T-helper 1 cell treated with Interleukin-12 subunit alpha and Interleukin-12 subunit beta and Interleukin-4 antibody, amounts not matched to agents 30 μg/mL and 1 μg/mL, for 36 hours (primary cell): ENCODE data around the gene SPZ1.
"Not testable (repeated sequence)": the region's sequence is repeated elsewhere in the genome, so short reads cannot be mapped to it uniquely, and the experiment has no call there.

Experiments used
- H3K27ac Mint-ChIP-seq: one replicate; pipeline ENCODE4 v1.8.0; 2021; ENCODE audit warnings: mild to moderate bottlenecking, mixed read lengths
- H3K27me3 Mint-ChIP-seq: one replicate; pipeline ENCODE4 v1.8.0; 2021; ENCODE audit warnings: low read depth, mixed read lengths
- H3K36me3 Mint-ChIP-seq: one replicate; pipeline ENCODE4 v1.8.0; 2021; ENCODE audit warnings: low read depth, mixed read lengths
- H3K4me1 Mint-ChIP-seq: one replicate; pipeline ENCODE4 v1.8.0; 2021; ENCODE audit warnings: low read depth, mixed read lengths
- H3K4me3 Mint-ChIP-seq: one replicate; pipeline ENCODE4 v1.8.0; 2021; ENCODE audit warnings: mild to moderate bottlenecking, moderate library complexity, mixed read lengths
- H3K9me3 Mint-ChIP-seq: one replicate; pipeline ENCODE4 v1.8.0; 2021; ENCODE audit warnings: mixed read lengths

SPZ1 gene

DNA sequence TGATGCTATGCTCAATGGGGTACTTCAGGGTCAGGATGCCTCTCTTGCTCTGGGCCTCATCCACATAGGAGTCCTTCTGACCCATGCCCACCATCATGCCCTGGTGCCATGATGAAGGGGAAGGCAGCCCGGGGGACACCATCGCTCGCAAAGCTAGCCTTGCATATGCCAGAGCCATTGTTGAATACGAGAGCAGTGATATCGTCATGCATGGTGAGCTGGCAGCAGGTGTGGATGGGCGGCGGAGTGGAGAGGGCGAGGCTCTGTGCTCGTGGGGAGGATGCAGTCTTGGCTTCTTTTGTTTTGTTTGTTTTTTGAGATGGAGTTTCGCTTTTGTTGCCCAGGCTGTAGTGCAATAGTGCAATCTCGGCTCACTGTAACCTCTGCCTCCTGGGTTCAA lies 17.2 kb upstream of the SPZ1 start:
- Mint-ChIP-seq H3K4me1 (no peaks in the 10 kb centered on the region), H3K36me3 (no peaks in the 10 kb centered on the region), H3K9me3 (no peaks in the 10 kb centered on the region), H3K4me3 (no peak overlapping the region), H3K27ac (no peak overlapping the region), H3K27me3 (peaks cover 4% of the 10 kb centered on the region)

DNA sequence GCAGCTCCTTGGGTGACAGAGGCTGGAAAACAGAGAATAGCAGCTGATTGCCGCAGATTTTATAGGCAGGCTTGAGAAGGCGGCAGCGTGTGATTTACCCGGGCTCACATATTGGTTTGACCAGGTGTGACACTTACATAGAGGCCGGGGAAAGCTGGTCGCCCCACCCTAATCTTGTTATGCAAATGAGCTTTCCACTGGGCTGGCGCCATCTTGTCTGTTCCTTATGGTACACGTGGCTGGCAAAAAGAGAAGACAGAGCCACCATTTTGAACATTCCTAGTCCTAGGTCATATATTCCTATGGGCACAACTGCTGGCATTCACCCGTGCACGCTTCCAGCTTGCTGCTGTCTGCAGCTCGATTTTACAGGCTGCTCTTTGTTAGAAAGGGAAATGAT lies 11.3 kb upstream of the SPZ1 start:
- Mint-ChIP-seq H3K27ac (no peak overlapping the region), H3K4me1 (no peaks in the 10 kb centered on the region)

DNA sequence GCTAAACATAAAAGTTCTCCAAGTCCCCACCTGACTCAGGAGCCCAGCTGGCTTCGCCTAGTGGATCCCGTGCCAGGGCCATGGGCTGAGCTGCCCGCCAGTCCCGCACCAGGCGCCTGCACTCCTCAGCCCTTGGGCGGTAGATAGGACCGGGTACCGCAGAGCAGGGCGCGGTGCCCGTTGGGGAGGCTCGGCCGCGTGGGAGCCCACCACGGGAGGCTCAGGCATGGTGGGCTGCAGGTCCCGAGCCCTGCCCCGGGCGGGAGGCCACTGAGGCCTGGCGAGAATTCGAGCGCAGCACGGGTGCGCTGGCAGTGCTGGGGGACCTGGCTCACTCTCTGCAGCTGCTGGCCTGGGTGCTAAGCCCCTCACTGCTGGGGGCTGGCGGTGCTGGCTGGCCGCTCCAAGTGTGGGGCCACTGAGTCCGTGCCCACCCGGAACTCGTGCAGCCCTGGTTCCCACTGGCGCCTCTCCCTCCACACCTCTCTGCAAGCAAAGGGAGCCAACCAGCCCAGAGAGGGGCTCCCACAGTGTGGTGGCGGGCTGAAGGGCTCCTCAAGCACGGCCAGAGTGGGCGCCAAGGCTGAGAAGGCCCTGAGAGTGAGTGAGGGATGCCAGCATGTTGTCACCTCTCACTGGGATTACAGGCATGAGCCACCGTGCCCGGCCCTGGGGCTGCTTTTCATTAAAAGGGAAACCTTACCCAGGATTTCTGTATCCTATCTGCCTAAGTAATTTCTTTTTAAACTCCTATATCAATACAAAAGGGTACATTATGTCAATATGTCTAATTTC lies 9.7 kb upstream of the SPZ1 start:
- H3K9me3 Mint-ChIP-seq, result no peaks in the 10 kb centered on the region
- H3K27me3 Mint-ChIP-seq, result no peaks in the 10 kb centered on the region
- no peak overlapping the region for H3K27ac Mint-ChIP-seq
- H3K4me3 Mint-ChIP-seq, result no peak overlapping the region
- H3K36me3 Mint-ChIP-seq, result no peaks in the 10 kb centered on the region
- H3K4me1 Mint-ChIP-seq, result no peaks in the 10 kb centered on the region

More for the DNA sequence above, 11.3 kb upstream of the SPZ1 start:
- Mint-ChIP-seq H3K36me3 (no peaks in the 10 kb centered on the region), H3K9me3 (no peaks in the 10 kb centered on the region), H3K4me3 (no peak overlapping the region), H3K27me3 (no peaks in the 10 kb centered on the region)

DNA sequence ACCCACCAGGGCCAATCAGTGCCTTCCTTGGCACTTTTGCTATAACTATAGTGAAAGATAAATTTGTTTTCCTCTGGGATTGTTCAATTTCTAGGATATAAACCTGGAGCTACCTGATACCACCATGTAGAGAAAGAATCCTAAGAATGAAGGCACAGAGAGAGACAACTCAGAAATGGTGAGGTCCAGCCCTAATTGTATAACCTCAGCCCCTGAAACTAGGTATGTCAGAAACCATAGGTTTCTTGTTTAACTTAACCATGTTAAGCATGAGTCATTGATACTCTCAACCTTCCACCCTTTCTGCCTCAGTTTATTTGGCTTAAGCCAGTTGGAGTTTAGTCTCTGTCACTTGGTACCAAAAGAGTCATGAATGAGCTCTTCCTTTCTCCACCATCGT lies 4.6 kb upstream of the SPZ1 start:
- H3K4me3 Mint-ChIP-seq, result no peak overlapping the region
- H3K4me1 Mint-ChIP-seq, result no peaks in the 10 kb centered on the region
- H3K27me3 Mint-ChIP-seq, result peaks cover 22% of the 10 kb centered on the region
- H3K36me3 Mint-ChIP-seq, result no peaks in the 10 kb centered on the region
- no peak overlapping the region for H3K27ac Mint-ChIP-seq
- H3K9me3 Mint-ChIP-seq, result no peaks in the 10 kb centered on the region

DNA sequence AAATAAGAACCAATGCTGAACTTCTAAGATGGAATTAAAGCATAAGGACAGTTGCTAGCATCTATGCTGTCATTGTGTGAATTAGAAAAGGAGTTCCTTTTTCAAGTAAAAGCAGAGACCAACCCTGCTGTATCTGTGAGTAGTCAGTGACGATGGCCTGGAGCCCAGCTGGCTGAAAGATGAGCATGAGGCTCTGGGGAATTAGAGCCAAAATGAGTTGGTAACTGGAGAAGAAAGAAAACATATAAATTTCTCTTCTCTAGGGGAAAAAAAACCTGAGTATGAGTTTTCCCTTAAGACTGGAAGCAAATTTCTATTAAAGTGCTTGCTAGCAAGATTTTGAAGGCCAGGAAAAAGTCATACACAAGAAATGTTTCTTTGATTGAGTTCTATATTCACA lies 1.6 kb upstream of the SPZ1 start:
- Mint-ChIP-seq H3K36me3 (no peaks in the 10 kb centered on the region), H3K4me1 (no peaks in the 10 kb centered on the region), H3K9me3 (no peaks in the 10 kb centered on the region), H3K27ac (no peak overlapping the region), H3K4me3 (no peak overlapping the region), H3K27me3 (peaks cover 41% of the 10 kb centered on the region)

DNA sequence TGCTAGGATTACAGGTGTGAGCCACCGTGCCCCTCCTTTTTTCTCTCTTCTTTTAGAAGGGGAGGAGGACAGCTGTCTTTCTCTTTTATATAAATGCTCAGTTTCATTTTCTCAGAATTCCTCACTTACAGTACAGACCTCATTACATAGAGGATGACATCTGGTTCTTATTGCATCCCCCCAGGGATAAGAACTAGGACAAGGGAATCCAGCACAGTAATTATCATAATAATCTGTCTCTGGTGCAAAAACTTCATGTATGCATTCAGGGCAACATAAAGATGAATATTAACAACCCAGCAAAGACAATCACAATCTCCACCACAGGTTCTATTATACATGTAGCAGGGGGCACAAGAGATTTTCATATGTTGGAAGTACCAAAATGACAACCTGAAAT lies 5.1 kb downstream of the SPZ1 start:
- H3K27me3 Mint-ChIP-seq, result peaks cover 25% of the 10 kb centered on the region
- no peaks in the 10 kb centered on the region for H3K9me3 Mint-ChIP-seq

DNA sequence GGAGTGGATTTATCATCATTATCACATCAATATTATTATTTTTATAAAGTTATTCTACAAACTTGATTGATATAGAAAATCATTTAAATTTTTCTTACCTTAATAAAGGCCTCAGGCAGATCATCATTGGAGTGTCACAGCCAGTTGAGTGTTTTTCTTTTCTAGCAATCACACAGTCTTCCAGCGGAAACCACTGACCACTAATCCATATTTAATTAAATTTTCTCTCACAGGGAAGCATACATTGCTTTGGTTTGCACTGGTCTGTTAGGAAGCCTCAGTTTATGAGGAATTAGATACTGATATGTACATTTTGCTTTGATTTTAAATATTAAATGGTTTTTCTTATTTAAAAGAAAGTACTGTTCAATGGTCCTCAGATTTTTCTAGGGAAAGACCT lies 6.7 kb downstream of the SPZ1 start:
- H3K4me1 Mint-ChIP-seq, result no peaks in the 10 kb centered on the region
- H3K9me3 Mint-ChIP-seq, result no peaks in the 10 kb centered on the region
- peaks cover 12% of the 10 kb centered on the region for H3K27me3 Mint-ChIP-seq
- H3K36me3 Mint-ChIP-seq, result no peaks in the 10 kb centered on the region
- H3K4me3 Mint-ChIP-seq, result no peak overlapping the region
- no peak overlapping the region for H3K27ac Mint-ChIP-seq

More for the DNA sequence above, 5.1 kb downstream of the SPZ1 start:
- no peak overlapping the region for H3K27ac Mint-ChIP-seq
- no peaks in the 10 kb centered on the region for H3K36me3 Mint-ChIP-seq
- no peak overlapping the region for H3K4me3 Mint-ChIP-seq
- H3K4me1 Mint-ChIP-seq, result no peaks in the 10 kb centered on the region

DNA sequence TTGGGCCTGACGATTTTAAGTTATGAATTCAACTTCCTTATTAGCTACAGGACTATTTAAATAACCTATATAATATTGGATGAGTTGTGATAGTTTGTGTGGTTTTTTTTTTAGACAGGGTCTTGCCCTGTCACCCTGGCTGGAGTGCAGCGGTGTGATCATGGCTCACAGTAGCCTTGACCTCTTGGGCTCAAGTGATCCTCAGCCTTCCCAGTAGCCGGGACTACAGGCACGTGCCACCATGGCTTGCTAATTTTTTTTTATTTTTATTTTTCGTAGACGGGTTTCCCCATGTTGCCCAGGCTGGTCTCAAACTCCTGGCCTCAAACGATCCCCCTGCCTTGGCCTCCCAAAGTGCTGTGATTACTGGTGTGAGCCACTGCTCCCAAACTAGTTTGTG lies 17.6 kb downstream of the SPZ1 start:
- Mint-ChIP-seq H3K4me3 (no peak overlapping the region), H3K9me3 (no peaks in the 10 kb centered on the region), H3K36me3 (no peaks in the 10 kb centered on the region), H3K4me1 (no peaks in the 10 kb centered on the region), H3K27me3 (peaks cover 27% of the 10 kb centered on the region), H3K27ac (no peak overlapping the region)

DNA sequence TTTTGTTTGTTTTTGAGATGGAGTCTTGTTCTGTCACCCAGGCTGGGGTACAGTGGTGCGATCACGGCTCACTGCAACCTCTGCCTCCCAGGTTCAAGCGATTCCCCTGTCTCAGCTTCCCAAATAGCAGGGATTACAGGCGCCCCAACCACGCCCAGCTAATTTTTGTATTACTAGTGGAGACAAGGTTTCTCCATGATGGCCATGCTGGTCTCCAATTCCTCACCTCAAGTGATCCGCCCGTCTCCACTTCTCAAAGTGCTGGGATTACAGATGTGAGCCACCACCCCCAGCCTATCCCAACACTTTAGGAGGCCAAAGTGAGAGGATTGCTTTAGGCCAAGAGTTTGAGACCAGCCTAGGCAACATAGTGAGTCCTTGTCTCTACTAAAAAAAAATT lies 19.3 kb downstream of the SPZ1 start:
- Mint-ChIP-seq H3K9me3 (no peaks in the 10 kb centered on the region), H3K36me3 (no peaks in the 10 kb centered on the region), H3K4me1 (no peaks in the 10 kb centered on the region)

DNA sequence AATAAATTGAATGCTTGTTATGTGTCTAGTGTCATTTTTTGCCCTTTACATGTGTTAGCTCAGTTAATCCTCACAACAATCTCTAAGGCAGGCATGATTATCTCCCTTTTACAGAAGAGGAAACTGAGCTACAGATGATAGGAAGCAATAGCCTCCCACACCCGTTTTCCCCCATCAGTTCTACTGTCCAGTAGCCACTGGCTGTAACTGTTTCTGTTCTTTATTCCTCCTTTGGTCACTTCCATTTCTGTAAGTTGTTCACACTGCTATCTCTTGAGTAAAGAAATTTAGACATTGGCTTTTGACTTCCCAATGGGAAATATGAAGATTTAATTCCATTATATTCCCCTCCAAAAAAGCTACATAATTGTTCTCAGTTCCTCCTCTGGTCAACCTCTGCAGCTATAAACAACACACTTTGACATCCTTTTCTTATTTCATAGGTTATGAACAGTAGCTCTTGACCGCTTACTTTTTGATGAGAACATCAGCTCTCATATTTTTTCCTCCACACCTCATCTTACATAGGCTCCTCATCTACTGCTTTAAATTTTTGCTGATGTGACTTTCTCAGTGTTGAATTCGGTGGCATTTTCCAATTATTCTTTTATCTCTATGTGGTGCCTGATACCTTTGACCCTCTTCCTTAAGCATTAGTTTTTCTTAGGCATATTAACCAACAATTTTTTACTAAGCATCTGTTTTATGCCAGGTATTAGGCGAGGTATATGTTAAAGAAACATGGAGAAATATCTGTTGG lies 21.4 kb downstream of the SPZ1 start:
- Mint-ChIP-seq H3K9me3 (no peaks in the 10 kb centered on the region), H3K27ac (no peak overlapping the region), H3K4me1 (no peaks in the 10 kb centered on the region), H3K27me3 (peaks cover 21% of the 10 kb centered on the region), H3K4me3 (no peak overlapping the region), H3K36me3 (no peaks in the 10 kb centered on the region)

More for the DNA sequence above, 19.3 kb downstream of the SPZ1 start:
- H3K27ac Mint-ChIP-seq, result no peak overlapping the region
- no peak overlapping the region for H3K4me3 Mint-ChIP-seq
- peaks cover 27% of the 10 kb centered on the region for H3K27me3 Mint-ChIP-seq

DNA sequence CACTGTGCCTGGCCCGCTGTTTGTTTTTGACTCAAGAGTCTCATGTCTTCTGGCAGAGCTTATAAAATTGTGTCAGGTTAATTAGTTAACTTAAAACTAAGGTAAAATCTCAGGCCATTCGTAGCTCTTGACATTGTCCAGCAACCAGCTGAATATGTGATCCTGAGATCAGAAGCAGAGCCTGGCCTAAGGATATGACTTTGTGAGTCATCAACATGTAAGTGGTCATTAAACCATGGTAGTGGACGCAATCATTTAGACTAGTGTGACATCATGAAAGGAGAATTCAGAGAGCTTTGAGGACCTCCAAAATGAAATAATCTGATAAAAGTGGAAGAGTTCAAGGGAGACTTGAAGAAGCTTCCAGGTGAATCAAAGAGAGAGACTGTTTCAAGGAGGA lies 23.3 kb downstream of the SPZ1 start:
- Mint-ChIP-seq H3K27me3 (peaks cover 13% of the 10 kb centered on the region), H3K4me1 (no peaks in the 10 kb centered on the region), H3K27ac (no peak overlapping the region), H3K36me3 (no peaks in the 10 kb centered on the region), H3K4me3 (no peak overlapping the region), H3K9me3 (no peaks in the 10 kb centered on the region)

GRCh38 chr5:80346055-80346454 lies 26.3 kb downstream of the SPZ1 start:
- peaks cover 9% of the 10 kb centered on the region for H3K27me3 Mint-ChIP-seq
- H3K9me3 Mint-ChIP-seq, result no peaks in the 10 kb centered on the region
- no peaks in the 10 kb centered on the region for H3K36me3 Mint-ChIP-seq
- no peak overlapping the region for H3K27ac Mint-ChIP-seq
- H3K4me3 Mint-ChIP-seq, result no peak overlapping the region
- no peaks in the 10 kb centered on the region for H3K4me1 Mint-ChIP-seq

- Mint-ChIP-seq H3K9me3 (no peaks in the 10 kb centered on the region), H3K27ac (no peak overlapping the region), H3K4me1 (no peaks in the 10 kb centered on the region), H3K4me3 (no peak overlapping the region), H3K27me3 (no peaks in the 10 kb centered on the region), H3K36me3 (no peaks in the 10 kb centered on the region)
Observed at GRCh38 chr5:80348171-80348570, 28.4 kb downstream of the SPZ1 start.

DNA sequence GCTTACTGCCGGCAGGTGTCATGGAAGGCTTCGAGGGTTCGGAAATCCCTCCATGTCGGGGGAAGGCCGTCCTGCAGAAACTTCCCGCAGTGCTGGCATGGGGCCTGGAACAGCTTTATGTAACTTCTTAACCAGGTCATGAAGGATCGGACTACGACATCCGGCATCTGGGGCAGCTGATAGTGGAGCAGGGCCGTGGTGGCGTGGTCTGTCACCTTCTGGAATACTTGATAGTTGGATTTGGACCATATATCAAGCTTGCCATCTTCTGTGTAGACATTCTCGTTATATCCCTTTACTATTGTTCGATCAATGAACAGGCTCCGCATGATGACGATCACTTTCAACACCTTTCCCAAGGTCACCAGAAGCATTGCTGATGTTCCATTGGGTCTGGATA lies 31.2 kb downstream of the SPZ1 start:
- H3K9me3 Mint-ChIP-seq, H3K4me1 Mint-ChIP-seq, H3K36me3 Mint-ChIP-seq, H3K27ac Mint-ChIP-seq, H3K4me3 Mint-ChIP-seq, H3K27me3 Mint-ChIP-seq: not testable (repeated sequence)

- no peak overlapping the region for H3K27ac Mint-ChIP-seq
- H3K4me1 Mint-ChIP-seq, result no peaks in the 10 kb centered on the region
- H3K4me3 Mint-ChIP-seq, result no peak overlapping the region
- no peaks in the 10 kb centered on the region for H3K27me3 Mint-ChIP-seq
- no peaks in the 10 kb centered on the region for H3K9me3 Mint-ChIP-seq
- H3K36me3 Mint-ChIP-seq, result no peaks in the 10 kb centered on the region
Observed at GRCh38 chr5:80355686-80356085, 35.9 kb downstream of the SPZ1 start.
